HG02763 (cell line): ENCODE measurements around the gene STIL.
"Not testable (repeated sequence)": the region's sequence is repeated elsewhere in the genome, so short reads cannot be mapped to it uniquely, and the experiment has no call there.

Experiments
- ATAC-seq: cut with Tn5 transposase; IDR thresholded peaks from one replicate; pipeline ENCODE4 v1.9.1; 2021; ENCODE audit warnings: mild to moderate bottlenecking, moderate library complexity; ENCODE audit not compliant: unreplicated experiment

STIL gene

DNA sequence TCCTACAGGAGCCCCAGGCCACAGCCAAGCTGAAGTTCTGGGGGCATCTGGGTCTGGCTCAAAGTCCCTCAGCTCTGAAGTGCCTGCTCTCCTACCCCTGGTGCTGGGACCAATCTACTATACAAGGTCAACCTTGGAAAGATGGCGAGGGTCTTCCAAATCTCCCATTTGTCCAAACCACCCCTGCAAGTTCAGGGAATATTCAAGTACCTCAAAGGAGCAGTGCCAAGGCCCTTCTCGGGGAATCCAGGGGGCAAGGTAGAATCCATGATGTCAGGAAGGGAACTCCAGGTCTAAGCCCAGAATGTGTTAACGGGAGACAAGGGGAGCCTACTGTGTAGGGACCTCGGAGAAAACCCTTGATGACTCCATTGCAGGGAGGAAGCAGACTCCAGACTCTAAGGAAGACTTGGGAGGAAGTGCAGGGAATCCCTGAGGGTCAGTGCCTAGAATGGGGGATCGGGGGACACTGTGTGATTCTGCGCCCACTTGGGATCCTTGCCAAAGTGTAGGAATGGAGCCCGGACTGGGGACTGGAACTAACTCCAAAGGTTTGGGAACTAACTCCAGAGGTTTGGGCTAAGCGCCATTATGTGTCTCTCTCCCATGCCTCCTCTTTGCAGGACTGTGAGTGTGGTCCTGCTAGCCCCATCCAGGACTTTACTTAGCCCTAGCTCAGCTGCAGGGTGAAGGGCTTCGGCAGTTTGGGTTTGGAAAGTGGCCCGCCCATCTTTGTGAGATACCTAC lies 90.6 kb downstream of the STIL start:
- no peak for ATAC-seq

DNA sequence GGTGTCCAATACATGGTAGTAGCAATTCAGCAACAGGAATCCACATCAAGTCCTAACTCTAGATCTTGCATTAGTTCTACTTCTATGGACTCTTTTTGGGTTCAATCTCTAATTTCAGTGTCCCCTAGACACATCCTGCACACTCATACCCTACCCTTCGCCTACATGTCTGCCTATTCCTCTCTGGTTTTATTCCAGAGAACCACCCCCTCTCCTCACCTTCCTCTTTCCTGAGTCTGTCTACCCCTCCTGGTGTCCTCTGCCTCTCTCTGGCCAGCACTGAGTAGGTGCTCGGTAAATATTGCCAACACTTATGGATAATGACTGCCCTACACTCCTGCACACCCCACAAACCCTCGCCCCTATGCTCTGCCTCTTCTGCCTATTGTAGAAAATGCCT lies 91.5 kb downstream of the STIL start:
- ATAC-seq: no peak

DNA sequence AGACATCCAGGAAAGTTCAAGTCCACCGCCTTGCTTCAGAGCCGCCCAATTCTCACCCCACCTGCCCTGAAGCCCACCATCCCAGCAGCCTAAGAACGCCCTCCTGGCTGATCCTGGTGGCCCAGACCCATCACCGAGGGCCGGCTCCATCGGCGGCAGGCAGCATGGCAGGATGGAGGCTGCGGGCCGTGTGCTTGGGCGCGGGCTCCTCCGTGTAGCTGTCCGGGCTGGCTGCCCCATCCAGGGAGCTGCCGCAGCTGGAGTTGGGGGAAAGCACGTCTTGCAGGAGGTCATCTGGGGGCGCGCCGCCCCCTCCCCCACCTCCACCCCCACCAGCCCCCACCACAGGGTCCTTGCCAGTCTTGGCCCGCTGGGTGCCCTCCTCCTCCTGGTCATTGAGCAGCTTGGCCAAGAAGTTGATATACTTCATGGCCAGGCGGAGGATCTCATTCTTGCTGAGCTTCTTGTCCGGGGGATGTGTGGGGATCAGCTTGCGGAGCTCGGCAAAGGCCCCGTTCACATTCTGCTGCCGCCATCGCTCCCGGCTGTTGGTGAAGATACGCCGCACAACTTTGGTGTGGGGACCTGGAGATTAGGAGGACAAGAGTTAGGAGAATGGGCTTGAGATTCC lies 94.2 kb downstream of the STIL start:
- ATAC-seq: no peak

DNA sequence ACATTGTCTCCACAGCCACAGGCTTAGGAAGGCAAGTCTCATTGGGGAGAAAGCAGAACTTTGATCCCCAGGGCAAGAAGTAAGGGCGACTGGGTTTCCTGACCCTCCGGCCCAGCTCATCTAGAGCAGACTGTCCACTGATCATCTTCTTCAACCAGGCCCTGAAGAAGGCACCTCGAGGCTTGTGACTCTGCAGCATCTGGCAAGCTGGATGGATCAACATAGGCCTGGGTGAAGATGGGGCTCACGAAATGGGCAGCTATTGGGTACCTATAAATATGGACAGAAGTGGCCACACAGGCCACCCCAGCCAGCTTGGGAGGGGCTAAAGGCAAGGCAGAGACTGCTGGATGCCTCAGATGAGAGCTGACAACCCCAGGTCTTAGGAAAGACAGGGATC lies 94.9 kb downstream of the STIL start:
- no peak for ATAC-seq

DNA sequence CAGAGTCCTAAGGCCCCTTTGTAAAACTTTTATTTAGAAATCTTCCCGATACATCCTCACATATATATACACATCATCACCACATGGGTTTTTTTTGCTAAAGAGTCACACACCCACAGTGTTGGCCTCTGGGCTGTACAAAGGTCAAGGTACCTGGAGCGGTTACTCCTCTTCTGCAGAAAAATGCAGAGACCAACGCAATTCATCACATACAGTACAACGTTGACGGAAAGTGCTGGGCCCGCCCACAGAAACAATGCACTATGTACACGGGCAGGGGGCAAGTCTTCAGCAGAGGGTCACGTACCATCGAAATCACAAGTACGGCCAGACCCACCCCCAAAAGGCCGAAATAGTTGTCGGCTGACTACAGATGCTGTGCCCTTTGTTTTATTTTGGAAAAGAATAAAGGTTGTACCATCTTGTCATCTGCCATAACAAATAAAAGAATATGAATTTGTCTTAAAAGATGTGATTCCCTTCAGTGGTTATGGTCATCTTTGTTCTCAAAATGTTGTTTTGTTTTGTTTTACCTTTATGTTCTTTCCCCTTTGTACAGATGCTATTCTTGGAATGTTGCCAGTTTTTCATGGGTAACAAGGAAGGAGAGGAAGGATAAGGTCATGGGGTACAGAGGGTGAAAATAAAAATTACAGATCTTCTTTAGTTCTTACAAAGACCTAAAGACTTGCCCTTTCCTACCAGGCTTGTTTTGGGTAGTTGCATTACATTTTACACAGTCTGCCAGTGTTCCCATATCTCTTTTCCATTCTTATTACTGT lies 97.5 kb downstream of the STIL start:
- no peak for ATAC-seq

DNA sequence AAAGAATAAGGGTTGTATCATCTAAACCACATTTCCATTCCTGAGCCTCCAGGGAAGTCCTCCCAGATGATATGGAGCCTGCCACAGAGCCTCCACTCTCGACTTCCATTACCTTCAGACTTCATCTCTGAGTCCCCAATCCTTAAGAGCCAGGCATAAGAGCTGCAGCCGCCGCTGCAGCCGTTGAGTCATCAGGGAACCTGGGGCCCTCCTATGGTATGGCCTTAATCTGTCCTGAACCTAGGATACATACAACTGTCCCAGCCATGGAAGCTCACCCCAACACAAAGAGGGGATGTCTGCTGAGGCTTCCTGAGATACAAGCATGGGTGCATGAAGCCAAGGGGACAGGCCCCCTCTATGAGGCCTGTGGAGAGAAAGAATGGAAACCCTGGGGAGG lies 98.2 kb downstream of the STIL start:
- ATAC-seq: no peak

DNA sequence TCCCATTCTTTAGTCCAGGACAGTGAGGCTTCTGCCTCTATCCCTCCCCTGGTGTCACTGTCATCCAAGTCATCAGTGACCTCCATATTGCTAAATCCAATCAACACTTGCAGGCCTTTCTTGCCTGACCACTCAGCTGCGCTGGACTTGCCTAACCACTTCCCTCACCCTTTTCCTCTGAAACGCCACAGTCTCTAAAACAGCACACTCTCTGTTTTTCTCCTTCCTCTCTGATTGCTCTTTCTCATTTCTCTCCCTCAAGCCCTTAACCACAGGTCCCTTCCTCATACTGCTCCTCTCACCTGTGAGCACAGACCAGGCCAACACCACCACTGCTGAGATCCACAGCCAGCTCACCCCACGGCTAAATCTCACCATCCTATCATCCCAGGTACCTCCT lies 99.4 kb downstream of the STIL start:
- ATAC-seq: no peak

DNA sequence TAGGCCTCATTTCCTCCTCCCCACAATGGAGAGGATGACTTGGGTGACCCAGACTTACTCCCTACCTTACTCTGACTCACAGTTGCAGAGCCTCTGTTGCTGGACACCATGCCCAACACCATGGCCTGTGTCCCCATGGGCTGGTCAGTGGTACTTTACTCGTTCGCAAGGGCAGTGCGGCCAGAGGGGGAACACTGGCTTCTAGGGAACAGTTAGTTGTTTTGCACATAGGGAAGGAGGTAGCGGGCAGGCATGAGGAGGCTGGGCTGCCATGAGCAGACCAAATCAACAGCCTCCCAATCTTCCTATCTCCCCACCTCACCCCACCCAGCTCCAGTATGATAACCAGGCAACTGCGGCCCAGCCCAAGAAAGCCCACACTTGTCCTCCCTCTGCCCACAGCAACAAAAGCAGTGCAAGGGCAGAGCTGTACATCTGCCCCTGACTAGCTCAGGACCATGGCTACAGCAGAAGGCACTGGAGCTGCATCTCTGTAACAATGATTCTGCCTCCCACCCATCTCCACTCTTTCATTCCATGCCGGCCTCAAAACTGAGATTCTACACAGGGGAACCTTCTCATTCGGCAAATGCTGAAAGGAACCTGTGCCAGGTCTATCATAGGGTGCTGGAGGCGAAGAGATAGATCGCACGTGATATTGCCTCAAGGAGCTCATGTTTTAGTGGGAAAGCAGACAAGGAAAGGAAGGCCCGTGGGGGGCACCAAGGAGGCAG lies 100.5 kb downstream of the STIL start:
- no peak for ATAC-seq

DNA sequence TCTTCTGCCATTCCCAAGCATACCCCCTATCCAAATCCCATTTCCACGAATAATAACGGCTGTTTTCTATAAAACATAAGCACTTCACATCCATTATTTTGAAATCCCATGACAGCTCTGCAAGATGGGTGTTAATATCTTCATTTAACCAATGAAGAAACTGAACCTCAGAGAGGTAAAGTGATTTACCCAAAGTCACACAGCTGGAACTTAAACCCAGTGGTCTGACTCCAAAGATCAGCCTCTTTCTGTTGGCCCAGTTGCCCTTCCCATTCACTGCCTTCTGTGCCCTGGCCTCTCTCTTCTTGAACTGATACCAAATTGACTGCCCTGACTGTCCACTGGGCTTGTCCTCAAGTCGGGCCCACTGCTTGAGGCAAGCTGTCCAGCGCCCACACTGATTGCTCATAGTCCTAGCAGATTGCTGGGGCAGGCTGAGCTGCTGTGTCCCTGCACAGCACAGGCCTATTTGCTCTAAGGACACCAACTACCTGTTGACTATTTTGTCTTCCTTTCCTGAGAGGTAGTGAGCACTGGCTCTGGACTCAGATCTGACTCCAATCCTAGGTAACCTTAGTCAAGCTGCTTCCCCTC lies 101.2 kb downstream of the STIL start:
- no peak for ATAC-seq

DNA sequence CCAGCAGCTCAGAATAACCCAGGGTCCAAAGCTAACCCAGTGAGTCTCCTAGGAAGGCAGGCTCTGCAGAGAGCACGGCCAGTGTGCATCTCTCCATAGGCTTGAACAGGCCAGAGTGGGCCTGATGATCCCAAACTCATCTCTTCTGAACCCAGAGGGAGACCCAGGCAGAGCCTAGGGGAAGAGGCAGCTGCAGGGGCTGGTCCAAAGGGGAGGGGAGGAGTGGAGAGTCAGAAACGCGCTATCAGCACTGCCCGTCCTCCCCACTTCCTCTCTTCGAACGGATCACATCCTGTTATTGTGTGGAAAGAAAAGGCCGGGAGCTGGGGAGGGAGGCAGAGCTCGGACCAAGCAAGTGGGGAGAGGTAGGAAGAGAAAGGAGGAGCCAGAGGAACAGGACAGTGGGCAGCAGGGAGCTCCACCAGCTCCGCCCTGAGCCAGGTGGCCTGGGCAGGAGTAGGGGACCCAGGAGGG lies 102.1 kb downstream of the STIL start:
- no peak for ATAC-seq

DNA sequence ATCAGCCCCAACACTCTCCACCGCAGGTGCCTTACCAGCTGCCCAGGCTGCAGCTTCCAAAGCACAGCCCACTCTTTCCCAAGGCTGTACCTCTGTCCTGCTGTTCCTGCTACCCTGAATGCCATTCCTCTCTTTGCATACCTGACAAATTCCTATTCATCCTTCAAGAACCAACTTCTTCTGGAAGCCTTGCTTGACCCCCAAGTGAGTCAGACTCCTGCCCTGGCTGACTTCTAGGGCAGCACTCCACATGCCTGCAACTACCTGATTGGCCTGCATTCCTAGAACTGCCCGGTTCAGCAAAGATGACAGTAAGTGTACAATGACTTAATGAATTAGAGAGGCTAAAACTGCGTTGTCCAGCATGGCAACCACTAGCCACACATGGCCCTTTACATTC lies 103.3 kb downstream of the STIL start:
- ATAC-seq: no peak

DNA sequence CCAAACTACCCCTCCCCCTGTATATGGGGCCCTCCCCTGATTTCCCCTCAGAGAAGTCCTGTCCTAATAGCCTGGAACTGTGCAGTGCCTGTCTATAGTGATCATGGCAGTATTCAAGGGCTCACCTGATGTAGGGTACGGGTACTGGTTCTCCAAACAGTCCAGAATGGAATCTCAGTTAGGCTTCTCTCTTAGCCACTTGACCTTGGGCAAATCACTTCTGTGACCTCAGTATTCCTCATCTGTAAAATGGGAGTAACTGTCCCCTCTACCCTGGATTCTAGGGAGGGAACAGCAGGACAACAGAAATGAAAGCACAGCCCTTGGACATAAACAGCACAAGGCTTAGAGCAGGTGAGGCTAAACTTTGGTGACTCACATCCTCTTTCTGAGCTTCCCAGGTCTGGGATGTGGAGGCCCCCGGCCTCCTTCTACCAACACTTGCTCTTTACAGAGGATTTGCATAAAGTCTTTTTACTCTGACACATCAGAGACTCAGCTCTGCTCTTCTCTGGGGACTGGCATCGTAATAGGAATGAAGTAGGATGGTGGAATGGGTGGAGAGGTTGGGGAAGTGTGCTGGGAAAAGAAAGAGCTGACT lies 104.1 kb downstream of the STIL start:
- no peak for ATAC-seq

DNA sequence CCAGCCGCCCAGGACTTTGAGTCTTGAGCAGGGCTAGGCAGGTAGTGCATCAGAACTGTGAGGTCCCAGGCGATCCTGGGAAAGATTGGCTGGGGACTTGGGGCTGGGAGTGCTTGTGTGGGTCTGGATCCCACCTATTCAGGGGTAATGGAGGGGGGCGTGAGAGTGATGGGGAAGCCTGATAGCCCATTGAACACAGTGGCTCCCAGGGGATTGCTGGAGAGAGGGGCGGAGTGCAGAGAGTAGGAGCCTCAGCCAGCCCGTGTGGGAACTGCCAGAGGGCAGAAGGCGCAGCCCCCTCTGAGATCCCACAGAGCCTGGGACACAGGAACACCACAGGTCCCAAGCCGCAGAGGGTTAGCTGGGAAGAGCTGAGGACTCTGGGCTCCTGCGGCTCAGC lies 104.9 kb downstream of the STIL start:
- no peak for ATAC-seq

DNA sequence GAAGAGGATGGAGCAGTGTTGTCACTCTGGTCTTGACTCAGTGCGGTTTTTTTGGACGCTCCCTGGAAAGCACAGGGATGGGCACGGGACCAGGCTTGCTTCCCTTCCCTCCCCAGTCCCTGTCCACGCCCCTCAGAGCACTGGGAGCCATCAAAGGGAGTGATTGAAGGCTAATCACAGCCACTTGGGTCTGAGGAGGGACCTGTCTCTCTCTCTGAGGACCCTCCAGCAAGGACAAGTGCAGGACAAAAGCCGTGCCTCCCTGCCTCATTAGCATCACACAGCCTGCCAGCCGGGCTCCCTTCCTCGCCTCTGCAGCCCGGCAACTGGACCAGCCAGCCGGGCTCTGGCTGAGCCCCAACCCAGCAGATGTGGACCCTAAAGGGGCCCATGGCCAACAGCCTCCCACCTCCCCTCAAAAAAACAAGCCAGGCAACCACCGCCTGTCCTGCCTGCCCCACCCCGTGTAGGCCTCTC lies 105.5 kb downstream of the STIL start:
- ATAC-seq: no peak

DNA sequence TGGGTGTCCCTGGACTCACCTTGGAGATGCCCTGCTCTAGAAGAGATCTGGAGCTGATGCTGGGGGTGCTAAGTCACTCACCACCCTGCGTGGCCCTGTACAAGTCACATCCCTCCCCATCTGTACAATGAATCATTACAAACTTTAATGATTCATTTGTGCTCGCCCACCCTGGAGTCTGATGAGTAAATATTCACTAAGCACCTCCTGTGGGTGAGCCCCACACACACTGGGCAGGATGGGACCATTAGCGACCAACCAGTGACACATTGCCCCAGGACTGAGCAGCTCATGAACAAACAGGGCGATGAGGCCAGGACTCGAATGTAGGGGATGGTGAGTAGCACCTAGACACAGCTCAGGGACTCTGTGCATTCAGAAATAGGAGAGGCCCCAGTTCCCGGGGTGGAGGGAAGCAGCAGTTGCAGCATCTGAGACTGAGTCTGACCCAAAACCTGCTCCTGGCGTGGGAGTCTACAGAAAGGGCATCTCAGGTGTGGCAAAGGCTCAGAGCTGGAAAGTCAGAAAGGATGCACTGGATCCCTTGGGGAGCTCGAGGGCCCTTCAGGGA lies 106.1 kb downstream of the STIL start:
- ATAC-seq: no peak

DNA sequence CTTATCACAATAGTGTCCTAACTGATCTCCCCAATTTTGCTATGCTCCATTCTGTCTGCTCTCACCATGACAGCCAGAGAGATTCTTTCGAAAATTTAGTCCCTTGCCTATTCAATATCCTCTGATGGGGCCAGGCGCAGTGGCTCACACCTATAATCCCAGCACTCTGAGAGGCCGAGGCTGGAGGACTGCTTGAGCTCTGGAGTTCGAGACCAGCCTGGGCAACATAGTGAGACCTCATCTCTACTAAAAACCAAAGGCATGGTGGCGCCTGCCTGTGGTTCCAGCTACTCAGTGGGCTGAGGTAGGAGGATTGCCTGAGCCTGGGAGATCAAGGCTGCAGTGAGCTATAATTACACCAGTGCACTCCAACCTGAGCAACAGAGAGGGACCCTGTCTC lies 108.0 kb downstream of the STIL start:
- no peak for ATAC-seq

DNA sequence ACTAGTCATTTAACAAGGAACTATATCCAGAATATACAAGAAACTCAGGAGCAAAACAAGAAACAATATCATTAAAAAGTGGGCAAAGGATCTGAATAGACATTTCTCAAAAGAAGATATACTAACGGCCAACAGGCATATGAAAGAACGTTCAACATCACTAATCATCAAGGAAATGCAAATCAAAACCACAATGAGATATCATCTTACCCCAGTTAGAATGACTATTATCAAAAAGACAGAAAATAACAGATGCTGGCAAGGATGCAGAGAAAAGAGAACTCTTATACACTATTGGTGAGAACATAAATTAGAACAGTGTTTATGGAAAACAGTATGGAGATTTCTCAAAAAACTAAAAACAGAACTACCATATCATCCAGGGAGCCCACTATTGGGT lies 110.4 kb downstream of the STIL start:
- not testable (repeated sequence) for ATAC-seq

DNA sequence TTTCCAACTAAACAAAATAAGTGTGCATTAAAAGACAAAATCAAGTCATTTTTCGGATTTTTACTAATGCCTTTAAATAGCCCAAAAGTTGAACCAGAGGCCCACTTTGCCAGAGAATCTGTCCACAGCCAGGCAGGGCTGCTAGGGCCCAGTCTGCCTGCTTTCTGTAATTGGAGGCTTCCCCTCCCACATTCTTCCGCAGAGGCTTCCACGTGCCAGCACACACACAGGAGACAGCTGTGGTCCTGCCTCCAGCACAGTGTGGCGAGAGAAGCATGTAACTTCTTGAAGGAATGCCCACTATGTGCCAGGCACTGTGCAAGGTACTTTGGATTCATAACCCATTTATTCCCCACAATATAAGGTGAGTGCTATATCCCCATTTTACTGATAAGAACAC lies 112.8 kb downstream of the STIL start:
- no peak for ATAC-seq
